Thyroid gland (tissue), 4 donors: ENCODE results near the gene LSP1. TPM values are rescaled to one million over a fixed set of nuclear protein-coding genes. Genes with fewer than 3 reads are reported as not detected.
A peak's percentile ranks its signal among the peaks of the same experiment; 100 is the strongest.

Experiments used
- DNase-seq, 2 donors: peaks; one replicate each; pipeline ENCODE4 v3.0.0-alpha.2; 2019
- H3K27ac ChIP-seq, 3 donors: fragments of 200-600 bp; sonication (generic); 1 replicate in 2 of 3; 2 replicates in 1 of 3; pipeline ENCODE4 v1.5.1; 2016 to 2019; ENCODE audit warnings: mild to moderate bottlenecking in 1 of 3, moderate library complexity in 1 of 3
- H3K27me3 ChIP-seq: fragments of 200-600 bp; sonication (generic); one replicate; pipeline ENCODE4 v1.5.1; 2019
- H3K36me3 ChIP-seq, 2 donors: fragments of 200-600 bp; sonication (generic); one replicate each; pipeline ENCODE4 v1.5.1; 2016 to 2019
- H3K4me1 ChIP-seq, 2 donors: fragments of 200-600 bp; sonication (generic); one replicate each; pipeline ENCODE4 v1.5.1; 2017 to 2019
- H3K4me3 ChIP-seq, 3 donors: fragments of 200-600 bp; sonication (generic); replicated peaks in 1 of 3; 1 replicate in 2 of 3; 2 replicates in 1 of 3; pipeline ENCODE4 v1.5.1; 2016; ENCODE audit warnings: mild to moderate bottlenecking in 1 of 3
- H3K9me3 ChIP-seq: fragments of 200-600 bp; sonication (generic); one replicate; pipeline ENCODE4 v1.5.1; 2017
- POLR2A ChIP-seq, 2 donors: fragments of 450-650 bp; IDR thresholded peaks; one replicate each; pipeline ENCODE4 v1.6.1; 2017; ENCODE audit warnings: antibody characterized with exemption in 2 of 2, mild to moderate bottlenecking in 2 of 2, moderate library complexity in 1 of 2
- WGBS, 2 donors: methylation state at CpG; one replicate each; pipeline ENCODE4 v1.1.5; 2017; 5-methylcytosine and 5-hydroxymethylcytosine counted together
- intact Hi-C: fragments of 100-400 bp; cut with DNase I; formaldehyde crosslinking; loops from one replicate; pipeline ENCODE4 v1.15.1; 2023
- total RNA-seq, 4 donors: library from RNA; depleted of rRNA; stranded (reverse); fragments of >200 nt; gene quantifications; one replicate each; pipeline ENCODE4 v1.2.3, GENCODE V29; 2016
- TF ChIP-seq, protein P1 (sequence below), 6 experiments: fragments of 200-600 bp in 3 of 6; fragments of 450-650 bp in 3 of 6; sonication (generic) in 3 of 6; IDR thresholded peaks; one replicate each; pipeline ENCODE4 v1.5.1; 2016 to 2019; ENCODE audit warnings: antibody characterized with exemption in 6 of 6, mild to moderate bottlenecking in 2 of 6, inconsistent platforms in 1 of 6, moderate library complexity in 1 of 6

Gene LSP1
- total RNA-seq, 4 donors from 2014 or later, result 6.7 to 26.1 (median 10.5) TPM

DNA sequence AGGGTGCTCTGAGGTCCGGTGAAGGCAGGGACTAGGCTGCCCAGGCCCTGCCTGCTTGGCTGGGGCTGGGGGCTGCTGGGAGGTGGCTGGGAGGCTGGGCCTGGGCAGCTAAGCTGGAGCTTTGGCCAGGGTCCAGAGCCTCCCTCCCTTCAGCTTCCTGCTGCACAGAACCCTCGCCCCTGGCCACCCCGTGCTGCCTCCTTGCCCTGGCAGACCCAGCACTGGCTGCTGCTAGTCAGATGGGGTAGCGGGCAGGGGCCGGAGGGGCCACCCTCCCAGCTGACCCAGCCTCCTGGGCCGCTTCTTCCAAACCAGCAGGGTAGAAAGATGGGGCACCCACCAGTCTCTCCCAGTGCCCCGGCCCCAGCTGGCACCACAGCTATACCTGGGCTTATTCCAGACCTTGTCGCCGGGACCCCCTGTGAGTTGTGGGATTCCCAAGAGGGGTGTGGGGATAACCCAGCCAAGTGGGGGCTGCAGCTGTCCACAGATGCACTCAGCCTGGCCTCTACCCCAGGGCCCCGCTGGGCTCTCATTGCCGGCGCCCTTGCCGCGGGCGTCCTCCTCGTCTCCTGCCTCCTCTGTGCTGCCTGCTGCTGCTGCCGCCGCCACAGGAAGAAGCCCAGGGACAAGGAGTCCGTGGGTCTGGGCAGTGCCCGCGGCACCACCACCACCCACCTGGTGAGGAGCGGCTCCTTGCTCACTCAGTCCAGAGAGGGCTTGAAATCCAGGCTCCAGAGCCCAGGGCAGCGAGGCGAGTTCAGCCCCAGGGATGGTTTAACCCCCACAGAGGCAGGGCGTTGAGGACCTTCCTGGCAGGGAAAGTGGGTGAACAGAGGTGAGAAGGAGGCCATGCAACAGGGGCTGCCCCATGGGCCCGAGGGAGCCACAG, 17.9 kb upstream of the LSP1 start, which contains the start of gene SYT8:
TSS of gene SYT8 (plus strand) at position 212 of the 892 bp plus-strand sequence. CDS start at position 328, 116 bp downstream.
- H3K36me3 ChIP-seq, result no peaks in the 10 kb centered on the region
- intact Hi-C loops, result loop anchor here (5.0 to 10.0 kb wide), 2 partner anchors 183 to 320 kb away; no protein-coding TSS in a partner anchor
- no peaks in the 10 kb centered on the region for H3K27me3 ChIP-seq
- H3K27ac ChIP-seq, result no peak within 1 kb of the TSS
- no peak within 1 kb of the TSS for H3K4me3 ChIP-seq
- peaks cover 0 to 19% of the 10 kb centered on the region in 2 donors for H3K4me1 ChIP-seq
- no peak for TF ChIP-seq POLR2A (IDR thresholded peaks at IDR 0.05)
- TF ChIP-seq, protein P1, sequence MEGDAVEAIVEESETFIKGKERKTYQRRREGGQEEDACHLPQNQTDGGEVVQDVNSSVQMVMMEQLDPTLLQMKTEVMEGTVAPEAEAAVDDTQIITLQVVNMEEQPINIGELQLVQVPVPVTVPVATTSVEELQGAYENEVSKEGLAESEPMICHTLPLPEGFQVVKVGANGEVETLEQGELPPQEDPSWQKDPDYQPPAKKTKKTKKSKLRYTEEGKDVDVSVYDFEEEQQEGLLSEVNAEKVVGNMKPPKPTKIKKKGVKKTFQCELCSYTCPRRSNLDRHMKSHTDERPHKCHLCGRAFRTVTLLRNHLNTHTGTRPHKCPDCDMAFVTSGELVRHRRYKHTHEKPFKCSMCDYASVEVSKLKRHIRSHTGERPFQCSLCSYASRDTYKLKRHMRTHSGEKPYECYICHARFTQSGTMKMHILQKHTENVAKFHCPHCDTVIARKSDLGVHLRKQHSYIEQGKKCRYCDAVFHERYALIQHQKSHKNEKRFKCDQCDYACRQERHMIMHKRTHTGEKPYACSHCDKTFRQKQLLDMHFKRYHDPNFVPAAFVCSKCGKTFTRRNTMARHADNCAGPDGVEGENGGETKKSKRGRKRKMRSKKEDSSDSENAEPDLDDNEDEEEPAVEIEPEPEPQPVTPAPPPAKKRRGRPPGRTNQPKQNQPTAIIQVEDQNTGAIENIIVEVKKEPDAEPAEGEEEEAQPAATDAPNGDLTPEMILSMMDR (IDR thresholded peaks at IDR 0.05), result no peak
- no peak for DNase-seq
- 81 to 87% methylated on average over 8 to 21 of the region's 26 CpGs for WGBS, 2 donors
- no peaks in the 10 kb centered on the region for H3K9me3 ChIP-seq

- DNase-seq, result no peak
- no peaks in the 10 kb centered on the region for H3K9me3 ChIP-seq
- H3K27ac ChIP-seq, result no peak overlapping the region
- TF ChIP-seq POLR2A (IDR thresholded peaks at IDR 0.05), result no peak
- TF ChIP-seq, protein P1 (IDR thresholded peaks at IDR 0.05), result no peak
- intact Hi-C loops, result loop anchor here (10.0 kb wide), 1 partner anchor 319 kb away; no protein-coding TSS in a partner anchor
- WGBS, 2 donors, result 87 to 89% methylated on average over 6 to 10 of the region's 12 CpGs
- H3K4me3 ChIP-seq, result no peak overlapping the region
- H3K36me3 ChIP-seq, result no peaks in the 10 kb centered on the region
- no peaks in the 10 kb centered on the region for H3K27me3 ChIP-seq
- peaks cover 0 to 19% of the 10 kb centered on the region in 2 donors for H3K4me1 ChIP-seq
Observed at GRCh38 chr11:1835671-1836010, 17.2 kb upstream of the LSP1 start.

- Histone ChIP-seq H3K27me3 (no peaks in the 10 kb centered on the region), H3K36me3 (no peaks in the 10 kb centered on the region), H3K4me3 (no peak overlapping the region), H3K27ac (no peak overlapping the region), H3K9me3 (no peaks in the 10 kb centered on the region), H3K4me1 (peaks cover 0 to 19% of the 10 kb centered on the region in 2 donors)
- intact Hi-C loops, result loop anchor here (10.0 kb wide), 1 partner anchor 319 kb away; no protein-coding TSS in a partner anchor
- TF ChIP-seq POLR2A (IDR thresholded peaks at IDR 0.05), result no peak
- TF ChIP-seq, protein P1 (IDR thresholded peaks at IDR 0.05), result no peak
- WGBS, 2 donors, result 86 to 88% methylated on average over 7 to 27 of the region's 43 CpGs
- DNase-seq, result no peak
Observed at GRCh38 chr11:1836011-1836945, 16.6 kb upstream of the LSP1 start.

DNA sequence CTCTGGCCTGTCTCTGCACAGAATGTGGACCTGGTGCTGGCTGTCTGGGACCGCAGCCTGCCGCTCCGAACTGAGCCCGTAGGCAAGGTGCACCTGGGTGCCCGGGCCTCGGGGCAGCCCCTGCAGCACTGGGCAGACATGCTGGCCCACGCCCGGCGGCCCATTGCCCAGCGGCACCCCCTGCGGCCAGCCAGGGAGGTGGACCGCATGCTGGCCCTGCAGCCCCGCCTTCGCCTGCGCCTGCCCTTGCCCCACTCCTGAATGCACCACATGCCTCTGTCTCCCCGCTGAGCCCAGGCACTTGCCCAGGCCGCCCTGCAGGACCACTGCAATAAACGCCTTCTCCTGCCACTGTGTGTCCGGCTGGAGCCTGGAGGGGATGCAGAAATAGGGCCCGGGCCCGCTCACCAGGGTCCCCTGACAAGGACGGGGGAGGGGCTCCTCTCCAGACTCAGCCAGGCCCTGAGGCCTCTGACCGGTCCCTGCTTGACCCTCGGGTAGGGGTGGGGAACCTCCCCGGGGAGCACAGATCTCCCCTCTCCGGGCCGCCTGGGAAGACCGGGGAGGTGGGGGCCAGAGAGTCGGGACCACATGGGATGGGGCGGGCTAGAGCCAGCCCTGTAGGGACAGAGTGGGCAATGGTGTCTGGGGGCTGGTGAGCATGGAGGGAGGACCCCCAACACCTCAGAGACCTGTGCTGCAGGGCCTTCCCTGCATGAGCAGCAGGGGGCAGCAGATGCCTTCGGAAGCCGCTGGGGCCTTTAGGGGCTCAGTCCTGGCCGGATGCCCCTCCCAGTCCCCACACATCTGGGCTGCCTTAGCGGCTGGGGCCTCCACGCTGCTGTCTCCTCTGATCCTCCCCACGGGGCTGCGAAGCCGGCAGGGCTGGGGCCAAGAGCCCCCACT, 15.5 kb upstream of the LSP1 start:
- peaks cover 0 to 15% of the 10 kb centered on the region in 2 donors for H3K4me1 ChIP-seq
- DNase-seq, result peak; percentile 36 to 44
- H3K9me3 ChIP-seq, result no peaks in the 10 kb centered on the region
- TF ChIP-seq, protein P1 (IDR thresholded peaks at IDR 0.05), result peak; percentile 41 to 72 (median 64)
- no peak for TF ChIP-seq POLR2A (IDR thresholded peaks at IDR 0.05)
- WGBS, 2 donors, result 53 to 67% methylated on average over 20 to 21 of the region's 38 CpGs
- H3K27me3 ChIP-seq, result no peaks in the 10 kb centered on the region
- no peaks in the 10 kb centered on the region for H3K36me3 ChIP-seq
- H3K27ac ChIP-seq, result no peak overlapping the region
- no peak overlapping the region for H3K4me3 ChIP-seq
- intact Hi-C loops, result loop anchor here (10.0 kb wide), 1 partner anchor 317 kb away; no protein-coding TSS in a partner anchor
